HFFc6 (cell line): ENCODE measurements around the gene YBX2. TPM values are rescaled to one million over a fixed set of nuclear protein-coding genes. Genes with fewer than 3 reads are reported as not detected.

Experiments
- DNase-seq: peaks from one replicate; pipeline ENCODE4 v3.0.0-alpha.2; 2018
- H3K27ac Mint-ChIP-seq: 2 replicates; pipeline ENCODE4 v1.8.0; 2020; ENCODE audit warnings: mild to moderate bottlenecking, mixed read lengths
- H3K27me3 Mint-ChIP-seq: 2 replicates; pipeline ENCODE4 v1.8.0; 2021; ENCODE audit warnings: mild to moderate bottlenecking, moderate library complexity, mixed read lengths; ENCODE audit not compliant: insufficient read depth
- H3K36me3 Mint-ChIP-seq: 2 replicates; pipeline ENCODE4 v1.8.0; 2021; ENCODE audit warnings: low read depth, mixed read lengths
- H3K4me1 Mint-ChIP-seq: 2 replicates; pipeline ENCODE4 v1.8.0; 2020; ENCODE audit warnings: low read depth, mixed read lengths
- H3K4me3 Mint-ChIP-seq: 2 replicates; pipeline ENCODE4 v1.8.0; 2020; ENCODE audit warnings: mild to moderate bottlenecking, moderate library complexity, mixed read lengths
- H3K9me3 Mint-ChIP-seq: 2 replicates; pipeline ENCODE4 v1.8.0; 2020; ENCODE audit warnings: mild to moderate bottlenecking, mixed read lengths
- total RNA-seq, 6 experiments: library from RNA; stranded (reverse); fragmentation: NEBNext Ultra II Directional; extraction: Animal tissue kit (Norgen Biotek cat#: 25700); gene quantifications; 2 replicates in 1 of 6; 3 replicates in 5 of 6; pipeline ENCODE4 v1.2.3, GENCODE V29; 2021
- TF ChIP-seq, protein P1 (sequence below): fragments of 200-600 bp; sonication (generic); IDR thresholded peaks from 2 replicates; pipeline ENCODE4 v1.5.0; 2021; ENCODE audit warnings: antibody characterized with exemption, mild to moderate bottlenecking

Gene YBX2
- total RNA-seq, 6 experiments from 2014 or later = not detected

DNA sequence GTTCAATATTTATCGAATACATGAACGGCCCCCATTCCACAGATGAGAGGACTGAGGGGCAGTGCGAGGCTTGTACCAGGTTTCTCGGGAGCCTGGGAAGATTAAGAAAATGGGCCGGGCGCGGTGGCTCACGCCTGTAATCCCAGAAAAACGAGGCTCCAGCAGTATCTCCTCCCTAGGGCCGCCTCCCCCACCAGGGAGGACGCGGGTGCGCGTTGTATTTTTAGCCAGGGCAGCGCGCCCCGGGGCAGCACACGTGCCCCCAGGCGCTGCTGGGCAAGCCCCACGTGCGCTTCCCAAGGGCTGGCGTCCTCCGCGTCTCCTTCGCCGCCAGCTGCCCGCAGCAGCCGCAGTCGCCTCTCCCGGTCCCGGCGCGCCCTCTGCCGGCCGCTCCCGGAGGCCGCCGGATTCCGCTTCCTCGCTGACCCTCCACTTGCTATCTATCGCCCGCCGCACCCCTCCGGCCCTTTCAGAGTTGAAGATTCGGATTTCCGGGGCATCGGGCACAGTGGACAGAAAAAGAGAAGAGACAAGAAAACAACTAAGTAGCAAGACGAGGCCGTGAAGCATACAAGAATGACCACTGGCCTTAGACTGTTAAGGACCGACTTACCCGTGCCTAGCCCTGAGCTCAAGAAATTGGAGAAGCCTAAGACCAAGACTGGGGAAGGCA lies 1.9 kb upstream of the YBX2 start:
- Mint-ChIP-seq H3K27me3 (peaks cover 42% of the 10 kb centered on the region), H3K27ac (no peak overlapping the region), H3K4me3 (peak overlapping the region; percentile 65), H3K36me3 (no peaks in the 10 kb centered on the region), H3K4me1 (peaks cover 11% of the 10 kb centered on the region), H3K9me3 (no peaks in the 10 kb centered on the region)
- TF ChIP-seq, protein P1, sequence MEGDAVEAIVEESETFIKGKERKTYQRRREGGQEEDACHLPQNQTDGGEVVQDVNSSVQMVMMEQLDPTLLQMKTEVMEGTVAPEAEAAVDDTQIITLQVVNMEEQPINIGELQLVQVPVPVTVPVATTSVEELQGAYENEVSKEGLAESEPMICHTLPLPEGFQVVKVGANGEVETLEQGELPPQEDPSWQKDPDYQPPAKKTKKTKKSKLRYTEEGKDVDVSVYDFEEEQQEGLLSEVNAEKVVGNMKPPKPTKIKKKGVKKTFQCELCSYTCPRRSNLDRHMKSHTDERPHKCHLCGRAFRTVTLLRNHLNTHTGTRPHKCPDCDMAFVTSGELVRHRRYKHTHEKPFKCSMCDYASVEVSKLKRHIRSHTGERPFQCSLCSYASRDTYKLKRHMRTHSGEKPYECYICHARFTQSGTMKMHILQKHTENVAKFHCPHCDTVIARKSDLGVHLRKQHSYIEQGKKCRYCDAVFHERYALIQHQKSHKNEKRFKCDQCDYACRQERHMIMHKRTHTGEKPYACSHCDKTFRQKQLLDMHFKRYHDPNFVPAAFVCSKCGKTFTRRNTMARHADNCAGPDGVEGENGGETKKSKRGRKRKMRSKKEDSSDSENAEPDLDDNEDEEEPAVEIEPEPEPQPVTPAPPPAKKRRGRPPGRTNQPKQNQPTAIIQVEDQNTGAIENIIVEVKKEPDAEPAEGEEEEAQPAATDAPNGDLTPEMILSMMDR = peak; percentile 98
- DNase-seq = peak; percentile 65

DNA sequence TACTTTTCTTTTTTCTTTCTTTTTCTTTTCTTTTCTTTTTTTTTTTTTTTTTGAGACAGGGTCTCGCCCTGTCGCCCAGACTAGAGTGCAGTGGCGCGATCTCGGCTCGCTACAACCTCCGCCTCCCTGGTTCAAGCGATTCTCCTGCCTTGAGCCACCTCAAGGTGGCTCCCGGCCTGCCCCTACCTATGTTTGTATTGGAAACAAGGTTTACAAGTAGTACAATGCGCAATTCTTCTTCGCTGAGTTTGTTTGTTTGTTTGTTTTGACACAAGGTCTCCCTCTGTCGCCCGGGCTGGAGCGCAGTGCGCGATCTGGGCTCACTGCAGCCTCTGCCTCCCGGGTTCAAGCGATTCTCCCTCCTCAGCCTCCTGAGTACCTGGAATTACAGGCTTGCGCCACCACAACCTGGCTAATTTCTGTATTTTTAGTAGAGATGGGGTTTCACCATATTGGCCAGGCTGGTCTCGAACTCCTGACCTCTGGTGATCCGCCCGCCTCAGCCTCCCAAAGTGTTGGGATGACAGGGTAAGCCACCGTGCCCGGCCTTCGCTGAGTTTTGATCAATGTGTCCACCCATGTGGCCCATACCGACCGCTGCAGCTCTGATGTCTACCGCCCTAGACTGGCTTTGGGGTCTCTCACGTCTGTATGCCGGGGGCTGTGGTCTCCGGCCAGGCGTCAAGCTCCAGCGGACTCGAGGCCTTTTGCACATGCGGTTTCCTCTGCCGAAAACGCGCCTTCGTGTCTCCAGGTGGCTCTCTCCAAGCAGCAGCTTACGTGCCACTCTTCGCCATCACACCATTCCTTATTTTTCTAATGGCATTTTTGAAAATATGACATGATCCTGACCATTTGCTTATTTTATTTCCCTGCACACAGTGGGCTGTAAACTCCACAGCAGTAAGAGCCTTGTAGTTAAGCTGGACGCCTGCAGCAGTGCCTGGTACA lies 1.1 kb upstream of the YBX2 start:
- no peak for DNase-seq
- TF ChIP-seq, protein P1 = no peak
- no peaks in the 10 kb centered on the region for H3K36me3 Mint-ChIP-seq
- H3K27me3 Mint-ChIP-seq = peaks cover 49% of the 10 kb centered on the region
- peaks cover 11% of the 10 kb centered on the region for H3K4me1 Mint-ChIP-seq
- H3K27ac Mint-ChIP-seq = no peak overlapping the region
- H3K9me3 Mint-ChIP-seq = no peaks in the 10 kb centered on the region
- H3K4me3 Mint-ChIP-seq = peak overlapping the region; percentile 66

DNA sequence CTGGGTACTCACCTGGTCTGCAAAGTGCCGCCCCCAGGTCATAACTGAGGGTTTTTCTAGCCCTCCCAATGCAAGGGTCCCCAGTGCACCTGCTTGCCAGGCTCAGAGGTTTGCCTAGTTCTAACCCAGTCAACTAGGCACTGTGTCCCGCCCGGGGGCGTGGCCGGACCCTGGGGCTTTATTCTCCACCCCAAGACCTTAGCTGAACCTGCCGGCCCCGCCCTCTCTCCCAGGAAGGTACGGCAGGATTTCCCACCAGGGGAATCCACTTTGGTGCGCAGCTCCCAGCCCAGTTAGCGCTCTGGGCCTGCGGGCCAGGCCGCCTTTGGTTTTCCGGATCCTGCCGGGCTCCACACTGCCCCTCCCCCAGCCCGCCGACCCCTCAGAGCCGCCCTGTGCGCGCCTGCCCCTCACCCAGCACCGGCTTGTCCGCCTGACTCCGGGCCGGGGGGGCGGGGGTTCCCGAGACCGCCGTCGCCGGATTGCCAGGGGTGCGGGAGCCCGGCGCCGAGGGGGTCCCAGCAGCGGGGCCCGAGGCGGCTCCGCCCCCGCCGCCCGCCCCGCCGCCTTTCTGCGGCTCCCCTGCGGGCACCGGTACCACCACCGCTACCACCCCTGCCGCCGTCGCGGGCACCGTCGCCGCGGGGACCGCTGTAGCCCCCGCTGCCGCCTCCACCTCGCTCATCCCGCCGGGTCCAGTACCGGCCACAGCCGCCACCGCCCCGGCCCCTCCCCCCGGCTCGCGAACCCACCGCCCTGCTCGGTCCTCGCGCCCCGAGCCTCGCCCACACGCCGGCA lies 424 bp downstream of the YBX2 start:
- peaks cover 47% of the 10 kb centered on the region for H3K27me3 Mint-ChIP-seq
- peaks cover 11% of the 10 kb centered on the region for H3K4me1 Mint-ChIP-seq
- no peaks in the 10 kb centered on the region for H3K36me3 Mint-ChIP-seq
- no peak overlapping the region for H3K4me3 Mint-ChIP-seq
- DNase-seq = no peak
- H3K27ac Mint-ChIP-seq = no peak overlapping the region
- TF ChIP-seq, protein P1 = no peak
- no peaks in the 10 kb centered on the region for H3K9me3 Mint-ChIP-seq

DNA sequence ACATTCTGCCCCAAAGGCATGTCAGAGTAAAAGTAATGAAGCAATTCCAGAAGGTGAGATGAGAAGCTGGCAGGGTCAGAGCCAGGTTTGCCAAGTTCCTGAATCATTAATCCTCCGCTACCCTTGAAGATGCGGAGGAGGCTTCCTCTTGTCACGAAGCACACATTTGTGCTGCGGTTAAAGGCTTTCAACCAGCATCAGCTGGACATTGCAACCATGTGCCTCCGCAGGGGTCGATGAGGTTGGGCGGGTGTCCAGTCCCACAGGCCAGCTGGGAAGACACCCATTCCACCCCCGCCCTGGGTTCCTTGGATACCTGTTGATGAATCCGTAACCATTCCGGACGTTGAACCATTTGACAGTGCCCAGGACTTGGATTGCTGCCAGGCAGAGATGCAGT lies 1.3 kb downstream of the YBX2 start:
- TF ChIP-seq, protein P1 = no peak
- Mint-ChIP-seq H3K27ac (no peak overlapping the region), H3K36me3 (no peaks in the 10 kb centered on the region), H3K27me3 (peaks cover 51% of the 10 kb centered on the region), H3K9me3 (no peaks in the 10 kb centered on the region), H3K4me1 (peaks cover 11% of the 10 kb centered on the region), H3K4me3 (no peak overlapping the region)
- DNase-seq = no peak

DNA sequence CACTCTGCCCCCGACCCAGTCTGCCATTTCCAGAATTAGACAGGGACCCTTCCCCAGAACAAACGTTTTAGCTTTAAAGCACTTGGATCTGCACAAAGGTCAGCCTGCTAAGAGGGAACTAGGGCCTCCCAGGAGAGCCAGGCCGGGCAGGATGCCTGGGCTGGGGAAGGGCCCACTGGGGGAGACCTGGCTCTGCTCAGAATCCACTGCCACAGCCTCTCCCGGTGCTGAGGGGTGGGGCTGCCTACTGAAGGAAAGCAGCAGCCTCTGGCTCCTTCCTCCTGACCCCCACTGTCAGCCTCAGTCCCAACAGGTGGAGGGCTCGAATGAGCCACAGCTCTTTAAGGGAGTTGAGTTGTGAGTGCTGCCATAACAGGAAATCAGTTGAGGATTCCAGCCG lies 1.7 kb downstream of the YBX2 start:
- Mint-ChIP-seq H3K9me3 (no peaks in the 10 kb centered on the region), H3K27me3 (peaks cover 55% of the 10 kb centered on the region), H3K27ac (no peak overlapping the region), H3K4me3 (no peak overlapping the region), H3K36me3 (no peaks in the 10 kb centered on the region), H3K4me1 (peaks cover 11% of the 10 kb centered on the region)
- TF ChIP-seq, protein P1 = no peak
- DNase-seq = no peak
